GM12878 (cell line): Measurements from ENCODE around the gene RBM8A. TPM values are rescaled to one million over a fixed set of nuclear protein-coding genes. Genes with fewer than 3 reads are reported as not detected.

Source experiments
- ATAC-seq: fragments of 200-7000 bp; cut with Tn5 transposase; 3 replicates; pipeline ENCODE4 v1.9.1; 2020; ENCODE audit warnings: mild to moderate bottlenecking, moderate library complexity
- BruUV-seq: library from RNA; stranded (reverse); fragments of 400-500 nt; replicated peaks from 2 replicates; lab custom pipeline; 2021; lab: Mats Ljungman, UMichigan
- CTCF ChIA-PET: fragments of 300-600 bp; sonication (Branson Sonifier 250); formaldehyde crosslinking; extraction: SDS; loops from one replicate; lab custom pipeline; 2021; ENCODE audit warnings: inconsistent platforms; lab: Yijun Ruan, JAX
- POLR2A ChIA-PET: fragments of 350-600 bp; formaldehyde crosslinking; extraction: SDS; loops from one replicate; lab custom pipeline; 2021; ENCODE audit warnings: inconsistent platforms; lab: Charles Lee
- RAD21 ChIA-PET: fragments of 300-600 bp; sonication (Branson Sonifier 250); formaldehyde crosslinking; loops from one replicate; lab custom pipeline; 2023; ENCODE audit warnings: antibody characterized with exemption; ENCODE audit not compliant: unreplicated experiment; lab: Charles Lee
- SMC1A ChIA-PET: fragments of 300-600 bp; sonication (Branson Sonifier 250); formaldehyde crosslinking; loops from one replicate; lab custom pipeline; 2023; ENCODE audit not compliant: unreplicated experiment, uncharacterized antibody; lab: Charles Lee
- DNase-seq: peaks from one replicate; pipeline ENCODE4 v3.0.0-alpha.2; 2011; ENCODE audit warnings: low read depth, low spot score
- FAIRE-seq: peaks from 3 replicates; lab custom pipeline; 2011; peaks lifted over from hg19 to GRCh38; lab: Jason Lieb, UNC
- H2AFZ ChIP-seq: 2 replicates; pipeline ENCODE4 v1.6.0; 2011; ENCODE audit warnings: low read depth, low read length, control low read depth; ENCODE audit not compliant: control insufficient read depth
- H3K27ac ChIP-seq: 2 replicates; pipeline ENCODE4 v1.5.1; 2011; ENCODE audit warnings: control low read depth; ENCODE audit not compliant: control insufficient read depth, insufficient read depth
- H3K27me3 ChIP-seq, 2 experiments: replicated peaks in 1 of 2; 2 replicates each; pipeline versions ENCODE4 v1.6.0 to v1.6.1; 2011; ENCODE audit warnings: low read length in 1 of 2; ENCODE audit not compliant: control insufficient read depth in 2 of 2, insufficient read depth in 2 of 2
- H3K36me3 ChIP-seq, 2 experiments: 2 replicates each; pipeline ENCODE4 v1.5.1; 2011; ENCODE audit warnings: low read length in 1 of 2; ENCODE audit not compliant: control insufficient read depth in 2 of 2, insufficient read depth in 2 of 2
- H3K4me1 ChIP-seq: 2 replicates; pipeline ENCODE4 v1.6.1; 2011; ENCODE audit warnings: mild to moderate bottlenecking, low read length, moderate library complexity, mixed read lengths; ENCODE audit not compliant: control insufficient read depth, insufficient read depth
- H3K4me2 ChIP-seq: 2 replicates; pipeline ENCODE4 v1.6.0; 2011; ENCODE audit warnings: control low read depth; ENCODE audit not compliant: control insufficient read depth, insufficient read depth
- H3K4me3 ChIP-seq: fragments of 200-600 bp; sonication (generic); 2 replicates; pipeline ENCODE4 v1.5.1; 2016
- H3K79me2 ChIP-seq: 2 replicates; pipeline ENCODE4 v1.6.0; 2011; ENCODE audit warnings: low read length; ENCODE audit not compliant: control insufficient read depth, insufficient read depth
- H3K9ac ChIP-seq: 2 replicates; pipeline ENCODE4 v1.8.0; 2011; ENCODE audit warnings: low read length, control low read depth, mixed read lengths; ENCODE audit not compliant: control insufficient read depth, insufficient read depth
- H3K9me3 ChIP-seq: replicated peaks from 3 replicates; pipeline ENCODE4 v1.5.1; 2011; ENCODE audit warnings: mild to moderate bottlenecking, low read length; ENCODE audit not compliant: control insufficient read depth, insufficient read depth
- H4K20me1 ChIP-seq: 2 replicates; pipeline ENCODE4 v1.6.0; 2011; ENCODE audit not compliant: control insufficient read depth, insufficient read depth
- CBFB ChIP-seq: IDR thresholded peaks from 2 replicates; pipeline ENCODE4 v1.6.1; 2016; ENCODE audit warnings: antibody characterized with exemption, low read depth
- CEBPB ChIP-seq, 2 experiments: fragments of 150-350 bp in 1 of 2; IDR thresholded peaks; 2 replicates each; pipeline ENCODE4 v1.6.1; 2012 to 2014; ENCODE audit warnings: low read depth in 2 of 2, low read length in 2 of 2, borderline replicate concordance in 1 of 2, inconsistent platforms in 1 of 2
- REST ChIP-seq: IDR thresholded peaks from 2 replicates; pipeline ENCODE4 v1.6.1; 2012; ENCODE audit warnings: mild to moderate bottlenecking, low read depth, low read length
- SUZ12 ChIP-seq: fragments of 200-600 bp; sonication (generic); IDR thresholded peaks from one replicate; pipeline ENCODE4 v1.6.1; 2018; ENCODE audit warnings: antibody characterized with exemption, mild to moderate bottlenecking; ENCODE audit not compliant: unreplicated experiment
- WGBS: methylation state at CpG from one replicate; pipeline ENCODE4 v1.1.6; 2016; ENCODE audit warnings: low lambda C conversion rate; ENCODE audit not compliant: insufficient replicate concordance, insufficient coverage; ENCODE audit errors: missing lambda C conversion rate; 5-methylcytosine and 5-hydroxymethylcytosine counted together
- in situ Hi-C: fragments of 300-500 bp; cut with MboI; formaldehyde crosslinking; loops from 9 replicates; pipeline ENCODE4 v1.14.3; 2018; ENCODE audit warnings: mixed read lengths
- intact Hi-C: fragments of 100-400 bp; cut with micrococcal nuclease; formaldehyde crosslinking; loops from one replicate; pipeline ENCODE4 v1.14.2; 2022; ENCODE audit not compliant: unreplicated experiment
- polyA plus RNA-seq, 11 experiments: library from polyadenylated mRNA; depleted of rRNA in 4 of 11; unstranded in 6 of 11; stranded (reverse) in 5 of 11; fragments of >200 nt; fragmentation: Nextera tagmentation in 4 of 11; fragmentation: Illumina TruSeq in 1 of 11; extraction: Ambion mirVana in 4 of 11; extraction: Trizol in 1 of 11; gene quantifications; 1 replicate in 1 of 11; 2 replicates in 10 of 11; pipeline versions ENCODE4 v1.2.1 to v1.2.3, GENCODE V29; 2011 to 2016; ENCODE audit warnings: inconsistent platforms in 2 of 11, missing spikeins in 2 of 11, low read depth in 1 of 11
- total RNA-seq, 4 experiments: library from RNA; depleted of rRNA in 3 of 4; stranded (reverse); fragments of >200 nt in 3 of 4; fragmentation: Illumina TruSeq in 1 of 4; extraction: Trizol in 1 of 4; gene quantifications; 2 replicates each; pipeline versions ENCODE4 v1.2.1 to v1.2.3, GENCODE V29; 2013 to 2021
- TF ChIP-seq, protein P1 (sequence below): IDR thresholded peaks from 2 replicates; pipeline ENCODE4 v1.6.1; 2011; ENCODE audit warnings: low read depth, mild to moderate bottlenecking, low read length, moderate library complexity, borderline replicate concordance; ENCODE audit errors: extremely low read depth

Gene RBM8A
- total and polyA plus RNA-seq, 10 of the 15 experiments (the other 5 are each of a cell fraction or from before 2014, with no cell fraction given), result 110 to 1,248 (median 248) TPM

DNA sequence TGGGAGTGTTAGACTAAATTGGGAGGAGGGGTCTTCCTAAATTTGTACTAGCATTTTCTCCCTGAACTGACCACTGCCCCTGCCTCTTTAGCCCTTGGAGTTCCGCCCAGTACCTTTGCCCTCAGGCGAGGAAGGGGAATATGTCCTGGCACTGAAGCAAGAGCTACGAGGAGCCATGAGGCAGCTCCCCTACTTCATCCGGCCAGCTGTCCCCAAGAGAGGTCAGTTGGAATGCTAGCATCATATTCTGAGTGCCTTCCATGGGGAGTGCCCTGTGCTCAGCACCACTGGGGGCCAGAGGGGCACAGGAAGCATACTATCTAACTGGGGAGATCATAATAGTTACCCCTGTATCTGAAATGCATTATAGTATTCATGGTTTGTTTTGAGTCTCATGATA is 47.9 kb upstream of the RBM8A start:
- no peak overlapping the region for H2AFZ ChIP-seq
- SMC1A ChIA-PET, result interaction anchor here (6.7 to 10.9 kb wide), 3 partner anchors 10 to 34 kb away, joined by 93 to 244 read pairs (median 180); partner anchors contain the start of genes ANKRD34A, POLR3GL and TXNIP
- H3K4me1 ChIP-seq, result peaks cover 29% of the 10 kb centered on the region
- H3K36me3 ChIP-seq, result no peaks in the 10 kb centered on the region
- no peak overlapping the region for H3K4me2 ChIP-seq
- CTCF ChIA-PET, result interaction anchor here (5.6 to 8.5 kb wide), 2 partner anchors 11 to 35 kb away, joined by 65 to 361 read pairs; partner anchors contain the start of genes ANKRD34A and POLR3GL
- H3K79me2 ChIP-seq, result no peaks in the 10 kb centered on the region
- H3K9ac ChIP-seq, result no peak overlapping the region
- RAD21 ChIA-PET, result interaction anchor here (7.9 kb wide), 1 partner anchor 10 kb away, joined by 100 read pairs; the partner anchor contains the start of genes ANKRD34A and POLR3GL
- H3K9me3 ChIP-seq, result no peaks in the 10 kb centered on the region
- in situ Hi-C loops, result no loop called here
- intact Hi-C loops, result no loop called here
- TF ChIP-seq REST, result no peak
- no peak for TF ChIP-seq SUZ12
- TF ChIP-seq, protein P1, sequence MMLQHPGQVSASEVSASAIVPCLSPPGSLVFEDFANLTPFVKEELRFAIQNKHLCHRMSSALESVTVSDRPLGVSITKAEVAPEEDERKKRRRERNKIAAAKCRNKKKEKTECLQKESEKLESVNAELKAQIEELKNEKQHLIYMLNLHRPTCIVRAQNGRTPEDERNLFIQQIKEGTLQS, result no peak
- no peak for TF ChIP-seq CBFB
- no peak for TF ChIP-seq CEBPB (IDR thresholded peaks at IDR 0.05; ENCODE audit: borderline replicate concordance in 1 of 2, low read depth in 2 of 2, low read length in 2 of 2)
- ATAC-seq (no peak), DNase-seq (no peak), FAIRE-seq (no peak)
- POLR2A ChIA-PET, result interaction anchor here (6.5 kb wide), 1 partner anchor 11 kb away, joined by 102 read pairs; the partner anchor contains the start of genes ANKRD34A and POLR3GL
- H3K27ac ChIP-seq, result no peak overlapping the region
- no TSS peak for BruUV-seq
- H4K20me1 ChIP-seq, result no peaks in the 10 kb centered on the region
- H3K4me3 ChIP-seq, result no peak overlapping the region
- no peaks in the 10 kb centered on the region for H3K27me3 ChIP-seq
- WGBS, result 96% methylated on average over 4 of the region's 4 CpGs
